K562 (cell line): Measurements from ENCODE around the gene TBX3. TPM values are rescaled to one million over a fixed set of nuclear protein-coding genes. Genes with fewer than 3 reads are reported as not detected.

Experiments used
- ATAC-seq: fragments of 200-7000 bp; cut with Tn5 transposase; 3 replicates; pipeline ENCODE4 v1.9.1; 2020; ENCODE audit warnings: moderate library complexity
- BruUV-seq: library from RNA; stranded (reverse); fragments of 400-500 nt; replicated peaks from 2 replicates; lab custom pipeline; 2021; lab: Mats Ljungman, UMichigan
- CTCF ChIA-PET: fragments of 300-600 bp; formaldehyde crosslinking; extraction: SDS; loops from one replicate; lab custom pipeline; 2021; ENCODE audit warnings: low intra/inter-chr PET ratio; lab: Yijun Ruan, JAX
- POLR2A ChIA-PET: fragments of 300-600, 350-650 bp; sonication (Branson Sonifier 250); formaldehyde crosslinking; extraction: SDS; loops from one replicate; lab custom pipeline; 2021; ENCODE audit warnings: antibody characterized with exemption, inconsistent platforms; lab: Yijun Ruan, JAX
- DNase-seq, 4 experiments: peaks; one replicate each; pipeline versions ENCODE4 v3.0.0 to v3.0.0-alpha.2; 2011 to 2018; ENCODE audit warnings: low spot score in 3 of 4, mixed read lengths in 3 of 4; ENCODE audit errors: extremely low read depth in 1 of 4
- FAIRE-seq: peaks from 2 replicates; lab custom pipeline; 2011; peaks lifted over from hg19 to GRCh38; lab: Jason Lieb, UNC
- H2AFZ ChIP-seq: 2 replicates; pipeline ENCODE4 v1.6.0; 2011; ENCODE audit warnings: low read depth, low read length, control low read depth, inconsistent platforms
- H3K27ac ChIP-seq: fragments of 200-600 bp; 3 replicates; pipeline ENCODE4 v1.8.0; 2011; ENCODE audit warnings: low read depth, mild to moderate bottlenecking, control low read depth, inconsistent platforms, low read length, moderate library complexity, mixed read lengths; ENCODE audit errors: extremely low read depth
- H3K27me3 ChIP-seq, 2 experiments: fragments of 300-600 bp in 1 of 2; 2 replicates in 1 of 2; 3 replicates in 1 of 2; pipeline versions ENCODE4 v1.6.0 to v1.8.0; 2011; ENCODE audit warnings: inconsistent platforms in 2 of 2, low read length in 2 of 2, mild to moderate bottlenecking in 1 of 2, mixed read lengths in 1 of 2, moderate library complexity in 1 of 2; ENCODE audit not compliant: control insufficient read depth in 2 of 2, insufficient read depth in 2 of 2
- H3K36me3 ChIP-seq: fragments of 300-600 bp; 3 replicates; pipeline ENCODE4 v1.8.0; 2011; ENCODE audit warnings: mild to moderate bottlenecking, low read length, inconsistent platforms; ENCODE audit not compliant: control insufficient read depth, insufficient read depth
- H3K4me1 ChIP-seq, 2 experiments: fragments of 200-600 bp in 1 of 2; replicated peaks in 1 of 2; 2 replicates in 1 of 2; 3 replicates in 1 of 2; pipeline versions ENCODE4 v1.5.1 to v1.8.0; 2011; ENCODE audit warnings: inconsistent platforms in 2 of 2, low read length in 2 of 2, mild to moderate bottlenecking in 1 of 2, mixed read lengths in 1 of 2, moderate library complexity in 1 of 2; ENCODE audit not compliant: control insufficient read depth in 2 of 2, insufficient read depth in 2 of 2
- H3K4me2 ChIP-seq: 2 replicates; pipeline ENCODE4 v1.6.1; 2011; ENCODE audit warnings: low read length, control low read depth, inconsistent platforms, mixed read lengths; ENCODE audit not compliant: insufficient read depth
- H3K4me3 ChIP-seq: fragments of 200-600 bp; sonication (generic), shearing (Covaris generic); 2 replicates; pipeline ENCODE4 v1.5.1; 2016; ENCODE audit warnings: control low read depth, inconsistent platforms
- H3K79me2 ChIP-seq: fragments of 200-600 bp; 3 replicates; pipeline ENCODE4 v1.8.0; 2011; ENCODE audit warnings: low read length, inconsistent platforms; ENCODE audit not compliant: control insufficient read depth, insufficient read depth
- H3K9ac ChIP-seq, 2 experiments: 2 replicates each; pipeline versions ENCODE4 v1.6.0 to v1.6.1; 2011; ENCODE audit warnings: low read depth in 2 of 2, low read length in 2 of 2, control low read depth in 1 of 2, inconsistent platforms in 1 of 2, mild to moderate bottlenecking in 1 of 2, mixed read lengths in 1 of 2; ENCODE audit not compliant: insufficient read depth in 1 of 2
- H3K9me1 ChIP-seq: one replicate; pipeline ENCODE4 v1.6.0; 2011; ENCODE audit warnings: inconsistent platforms, mild to moderate bottlenecking, low read length, moderate library complexity; ENCODE audit not compliant: control insufficient read depth, insufficient read depth
- H3K9me3 ChIP-seq: replicated peaks from 2 replicates; pipeline ENCODE4 v1.5.1; 2011; ENCODE audit warnings: low read depth, low read length, inconsistent platforms; ENCODE audit not compliant: control insufficient read depth, insufficient read depth
- H4K20me1 ChIP-seq: replicated peaks from 2 replicates; pipeline ENCODE4 v1.6.1; 2011; ENCODE audit warnings: low read length, inconsistent platforms, mixed read lengths; ENCODE audit not compliant: control insufficient read depth, insufficient read depth
- STAT6 ChIP-seq: sonication (generic); formaldehyde crosslinking; IDR thresholded peaks from 2 replicates; pipeline ENCODE4 v1.8.1; 2023; ENCODE audit warnings: mild to moderate bottlenecking, missing genetic modification reagents
- TSC22D4 ChIP-seq: fragments of 450-650 bp; IDR thresholded peaks from 2 replicates; pipeline ENCODE4 v1.6.1; 2016; ENCODE audit warnings: missing genetic modification characterization, missing biosample characterization, control low read depth
- ZNF583 ChIP-seq: fragments of 250-450 bp; sonication (Bioruptor Pico); IDR thresholded peaks from 2 replicates; pipeline ENCODE4 v1.4.0; 2020
- ZNF655 ChIP-seq: fragments of 250-450 bp; sonication (Bioruptor Pico); IDR thresholded peaks from 2 replicates; pipeline ENCODE4 v1.5.0; 2021
- WGBS: fragments of 100-300 bp; shearing (Covaris generic); methylation state at CpG from one replicate; pipeline ENCODE4 v1.1.6; 2016; ENCODE audit warnings: low coverage, mixed read lengths; ENCODE audit not compliant: insufficient coverage; ENCODE audit errors: missing lambda C conversion rate; 5-methylcytosine and 5-hydroxymethylcytosine counted together
- in situ Hi-C: fragments of 300-500 bp; cut with MboI; formaldehyde crosslinking; loops from 4 replicates; pipeline ENCODE4 v1.15.0; 2018; ENCODE audit warnings: inconsistent platforms, mixed read lengths
- intact Hi-C: fragments of 100-400 bp; cut with micrococcal nuclease; formaldehyde crosslinking; loops from 2 replicates; pipeline ENCODE4 v1.14.2; 2022
- polyA plus RNA-seq, 8 experiments: library from polyadenylated mRNA; depleted of rRNA in 4 of 8; stranded (reverse) in 5 of 8; unstranded in 3 of 8; fragments of >200 nt; fragmentation: Nextera tagmentation in 2 of 8; fragmentation: Illumina TruSeq in 1 of 8; extraction: Ambion mirVana in 2 of 8; extraction: Trizol in 1 of 8; gene quantifications; 2 replicates each; pipeline versions ENCODE4 v1.2.1 to v1.2.3, GENCODE V29; 2011 to 2014; ENCODE audit warnings: inconsistent platforms in 1 of 8, missing spikeins in 1 of 8
- total RNA-seq, 7 experiments: library from RNA; depleted of rRNA in 6 of 7; stranded (reverse); fragments of >200 nt in 6 of 7; fragmentation: Illumina TruSeq in 2 of 7; extraction: Trizol in 2 of 7; gene quantifications; 2 replicates each; pipeline versions ENCODE4 v1.2.1 to v1.2.3, GENCODE V29; 2011 to 2021; ENCODE audit warnings: low replicate concordance in 1 of 7

The TBX3 gene
- total and polyA plus RNA-seq, 9 of the 15 experiments (the other 6 are each of a cell fraction or from before 2014, with no cell fraction given) = 0.03 to 0.60 (median 0.19) TPM

- no peak for TF ChIP-seq STAT6 (CRISPR knock-in tag)
- TF ChIP-seq TSC22D4 (tag) = no peak
These were observed 12.2 kb downstream of the TBX3 start (continued) for GRCh38 chr12:114671443-114672411.

GRCh38 chr12:114671066-114671442 lies 12.9 kb downstream of the TBX3 start:
- H3K9me3 ChIP-seq = no peaks in the 10 kb centered on the region
- peaks cover 30 to 57% of the 10 kb centered on the region in 2 experiments for H3K27me3 ChIP-seq
- H4K20me1 ChIP-seq = no peaks in the 10 kb centered on the region; the same call in 1 of the 2 replicates
- no peaks in the 10 kb centered on the region for H3K9me1 ChIP-seq
- H3K4me1 ChIP-seq = peaks cover 0 to 17% of the 10 kb centered on the region in 2 experiments; a peak in 2 of 5 replicates
- ATAC-seq (no peak), FAIRE-seq (no peak), DNase-seq (no peak)
- H3K4me2 ChIP-seq = no peak overlapping the region
- ChIA-PET CTCF (no interaction called here), POLR2A (no interaction called here)
- H3K79me2 ChIP-seq = no peaks in the 10 kb centered on the region
- intact Hi-C loops (no loop called here), in situ Hi-C loops (no loop called here)
- H3K27ac ChIP-seq = no peak overlapping the region
- no peak overlapping the region for H3K9ac ChIP-seq
- no TSS peak for BruUV-seq
- no peak overlapping the region for H3K4me3 ChIP-seq
- no peaks in the 10 kb centered on the region for H3K36me3 ChIP-seq
- no peak overlapping the region for H2AFZ ChIP-seq
- WGBS = 0% methylated on average over 4 of the region's 4 CpGs
- TF ChIP-seq ZNF583 (CRISPR knock-in tag) = no peak
- TF ChIP-seq ZNF655 (CRISPR knock-in tag) = no peak
